Tibial nerve (tissue), 4 donors: ENCODE data around the gene CAP2. TPM values are rescaled to one million over a fixed set of nuclear protein-coding genes. Genes with fewer than 3 reads are reported as not detected.

ENCODE experiments used
- DNase-seq, 2 donors: peaks; one replicate each; pipeline ENCODE4 v3.0.0-alpha.2; 2019; ENCODE audit warnings: low spot score in 2 of 2
- H3K27ac ChIP-seq, 4 donors: fragments of 200-600 bp; sonication (generic) in 3 of 4; one replicate each; pipeline ENCODE4 v1.5.1; 2017 to 2019; ENCODE audit warnings: mild to moderate bottlenecking in 1 of 4
- H3K27me3 ChIP-seq, 2 donors: fragments of 200-600 bp; sonication (generic) in 1 of 2; one replicate each; pipeline versions ENCODE4 v1.5.1 to v1.6.0; 2017 to 2019
- H3K36me3 ChIP-seq, 3 donors: fragments of 200-600 bp; sonication (generic); one replicate each; pipeline ENCODE4 v1.5.1; 2018 to 2019
- H3K4me1 ChIP-seq, 4 donors: fragments of 200-600 bp; sonication (generic) in 3 of 4; one replicate each; pipeline ENCODE4 v1.5.1; 2017 to 2019
- H3K4me3 ChIP-seq, 4 donors: fragments of 200-600 bp; sonication (generic) in 3 of 4; one replicate each; pipeline ENCODE4 v1.5.1; 2017 to 2019; ENCODE audit warnings: mild to moderate bottlenecking in 1 of 4, moderate library complexity in 1 of 4
- H3K9me3 ChIP-seq, 4 donors: fragments of 200-600 bp; sonication (generic) in 3 of 4; one replicate each; pipeline ENCODE4 v1.5.1; 2017 to 2019
- CTCF ChIP-seq, 5 experiments: fragments of 200-600 bp in 3 of 5; fragments of 450-650 bp in 2 of 5; sonication (generic) in 3 of 5; IDR thresholded peaks; one replicate each; pipeline ENCODE4 v1.5.1; 2016 to 2019; ENCODE audit warnings: antibody characterized with exemption in 5 of 5, mild to moderate bottlenecking in 3 of 5, moderate library complexity in 2 of 5
- EP300 ChIP-seq, 2 donors: sonication (generic); formaldehyde crosslinking; IDR thresholded peaks; one replicate each; pipeline ENCODE4 v1.6.1; 2017; ENCODE audit warnings: antibody characterized with exemption in 2 of 2, mild to moderate bottlenecking in 1 of 2
- POLR2A ChIP-seq, 2 donors: fragments of 450-650 bp; IDR thresholded peaks; one replicate each; pipeline ENCODE4 v1.6.1; 2017; ENCODE audit warnings: antibody characterized with exemption in 2 of 2, mild to moderate bottlenecking in 2 of 2, moderate library complexity in 2 of 2
- WGBS, 2 donors: methylation state at CpG; one replicate each; pipeline ENCODE4 v1.1.5; 2018; 5-methylcytosine and 5-hydroxymethylcytosine counted together
- total RNA-seq, 4 donors: library from RNA; depleted of rRNA; stranded (reverse); fragments of >200 nt; gene quantifications; one replicate each; pipeline ENCODE4 v1.1.0, GENCODE V29; 2016

CAP2 gene
- total RNA-seq, 4 donors from 2014 or later: 4.2 to 11.8 (median 4.8) TPM

- WGBS, 2 donors: 51 to 84% methylated on average over 3 of the region's 3 CpGs
- H3K36me3 ChIP-seq: no peaks in the 10 kb centered on the region
- H3K4me3 ChIP-seq: no peak overlapping the region
- H3K27ac ChIP-seq: no peak overlapping the region
- no peak for DNase-seq
- H3K9me3 ChIP-seq: no peaks in the 10 kb centered on the region
- H3K4me1 ChIP-seq: no peaks in the 10 kb centered on the region
- H3K27me3 ChIP-seq: no peaks in the 10 kb centered on the region
- no peak for TF ChIP-seq POLR2A (IDR thresholded peaks at IDR 0.05)
- TF ChIP-seq CTCF (IDR thresholded peaks at IDR 0.05): no peak
- no peak for TF ChIP-seq EP300 (IDR thresholded peaks at IDR 0.05)
Measured at GRCh38 chr6:17552861-17553260, 159.5 kb downstream of the CAP2 start.

- no peak overlapping the region for H3K4me3 ChIP-seq
- H3K27ac ChIP-seq: no peak overlapping the region
- H3K36me3 ChIP-seq: no peaks in the 10 kb centered on the region
- 84 to 90% methylated on average over 4 of the region's 4 CpGs for WGBS, 2 donors
- TF ChIP-seq CTCF (IDR thresholded peaks at IDR 0.05) (no peak), POLR2A (IDR thresholded peaks at IDR 0.05) (no peak), EP300 (IDR thresholded peaks at IDR 0.05) (no peak)
- no peaks in the 10 kb centered on the region for H3K4me1 ChIP-seq
- no peak for DNase-seq
- H3K27me3 ChIP-seq: no peaks in the 10 kb centered on the region
- no peaks in the 10 kb centered on the region for H3K9me3 ChIP-seq
Measured at GRCh38 chr6:17556014-17556413, 162.6 kb downstream of the CAP2 start.

DNA sequence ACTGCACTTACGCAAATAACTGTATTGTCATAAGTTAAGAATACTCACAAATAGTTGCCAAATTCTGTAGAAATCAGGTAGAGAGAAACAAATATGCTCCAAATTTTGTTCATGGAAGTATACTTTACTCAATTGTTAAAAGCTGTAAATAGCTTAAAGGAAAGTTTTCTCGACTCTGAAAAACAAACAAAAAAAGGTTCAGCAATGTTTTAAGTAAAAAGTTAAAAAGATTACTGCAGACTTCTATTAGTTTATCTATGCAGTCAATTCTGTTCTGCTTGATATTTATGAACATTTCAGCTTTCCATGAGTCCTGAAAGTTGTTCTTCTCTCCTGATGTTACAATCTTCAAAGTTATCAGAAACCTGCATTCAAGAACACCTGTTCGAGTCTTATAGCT, 169.2 kb downstream of the CAP2 start:
- Histone ChIP-seq H3K9me3 (peaks cover 0 to 13% (median 0%) of the 10 kb centered on the region in 4 donors), H3K36me3 (no peaks in the 10 kb centered on the region), H3K4me3 (no peak overlapping the region), H3K27me3 (no peaks in the 10 kb centered on the region), H3K4me1 (no peaks in the 10 kb centered on the region), H3K27ac (no peak overlapping the region)
- TF ChIP-seq EP300 (IDR thresholded peaks at IDR 0.05) (no peak), CTCF (IDR thresholded peaks at IDR 0.05) (no peak), POLR2A (IDR thresholded peaks at IDR 0.05) (no peak)
- 87 to 92% methylated on average over 3 of the region's 3 CpGs for WGBS, 2 donors
- no peak for DNase-seq

DNA sequence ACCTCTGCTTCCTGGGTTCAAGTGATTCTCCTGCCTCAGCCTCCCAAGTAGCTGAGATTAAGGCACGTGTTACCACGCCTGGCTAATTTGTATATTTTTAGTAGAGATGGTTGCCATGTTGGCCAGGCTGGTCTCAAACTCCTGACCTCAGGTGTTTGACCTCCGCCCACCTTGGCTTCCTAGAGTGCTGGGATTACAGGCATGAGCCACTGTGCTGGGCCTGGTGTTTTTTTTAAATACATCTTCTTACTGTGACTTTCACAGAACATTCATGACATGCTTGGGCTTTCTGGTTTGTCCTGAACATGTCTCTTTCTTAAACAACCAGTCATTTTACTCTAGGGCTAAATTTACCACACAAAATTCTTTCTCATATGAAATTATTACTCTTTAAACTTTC, 172.0 kb downstream of the CAP2 start:
- WGBS, 2 donors: 94 to 95% methylated on average over 3 of the region's 3 CpGs
- H3K36me3 ChIP-seq: no peaks in the 10 kb centered on the region
- H3K4me3 ChIP-seq: no peak overlapping the region
- no peaks in the 10 kb centered on the region for H3K4me1 ChIP-seq
- TF ChIP-seq EP300 (IDR thresholded peaks at IDR 0.05): no peak
- no peak for DNase-seq
- peaks cover 0 to 13% (median 0%) of the 10 kb centered on the region in 4 donors for H3K9me3 ChIP-seq
- H3K27ac ChIP-seq: no peak overlapping the region
- H3K27me3 ChIP-seq: no peaks in the 10 kb centered on the region

GRCh38 chr6:17574866-17575560, 181.6 kb downstream of the CAP2 start:
- TF ChIP-seq POLR2A (IDR thresholded peaks at IDR 0.05) (no peak), EP300 (IDR thresholded peaks at IDR 0.05) (no peak), CTCF (IDR thresholded peaks at IDR 0.05) (no peak)
- Histone ChIP-seq H3K27me3 (no peaks in the 10 kb centered on the region), H3K4me1 (no peaks in the 10 kb centered on the region), H3K27ac (no peak overlapping the region), H3K9me3 (peaks cover 0 to 9% (median 3%) of the 10 kb centered on the region in 4 donors), H3K4me3 (no peak overlapping the region), H3K36me3 (no peaks in the 10 kb centered on the region)
- DNase-seq: no peak
- WGBS, 2 donors: 88 to 92% methylated on average over 8 of the region's 8 CpGs
